H1 (cell line): ENCODE data around the gene CCL5. TPM values are rescaled to one million over a fixed set of nuclear protein-coding genes. Genes with fewer than 3 reads are reported as not detected.

ENCODE experiments used
- CTCF ChIA-PET: fragments of 300-600 bp; sonication (Branson Sonifier 250); formaldehyde crosslinking; loops from one replicate; lab custom pipeline; 2021; ENCODE audit not compliant: partially characterized antibody; lab: Charles Lee
- POLR2A ChIA-PET: fragments of 300-600 bp; sonication (Branson Sonifier 250); formaldehyde crosslinking; loops from one replicate; lab custom pipeline; 2021; ENCODE audit warnings: inconsistent platforms; ENCODE audit not compliant: partially characterized antibody; lab: Charles Lee
- DNase-seq, 2 experiments: peaks; one replicate each; pipeline versions ENCODE4 v3.0.0 to v3.0.0-alpha.2; 2010 to 2022; ENCODE audit warnings: low spot score in 2 of 2, low read depth in 1 of 2, mixed read lengths in 1 of 2
- FAIRE-seq: peaks from 2 replicates; lab custom pipeline; 2011; peaks lifted over from hg19 to GRCh38; lab: Jason Lieb, UNC
- H2AFZ ChIP-seq: 2 replicates; pipeline ENCODE4 v1.8.1; 2012; ENCODE audit warnings: low read length, inconsistent platforms
- H2AK5ac ChIP-seq: 2 replicates; pipeline ENCODE4 v1.6.1; 2013; ENCODE audit warnings: low read depth, low read length
- H2BK120ac ChIP-seq: replicated peaks from 2 replicates; pipeline ENCODE3; 2013; ENCODE audit warnings: low read depth, low read length, inconsistent platforms
- H2BK12ac ChIP-seq: 2 replicates; pipeline ENCODE4 v1.6.1; 2013; ENCODE audit warnings: low read depth, low read length
- H2BK15ac ChIP-seq: 2 replicates; pipeline ENCODE4 v1.6.1; 2013; ENCODE audit warnings: low read length
- H2BK20ac ChIP-seq: 2 replicates; pipeline ENCODE4 v1.6.1; 2013; ENCODE audit warnings: low read length
- H2BK5ac ChIP-seq: 2 replicates; pipeline ENCODE4 v1.6.1; 2013; ENCODE audit warnings: low read depth, low read length
- H3K14ac ChIP-seq: 2 replicates; pipeline ENCODE4 v1.6.1; 2013; ENCODE audit warnings: inconsistent platforms; ENCODE audit not compliant: insufficient read length
- H3K18ac ChIP-seq: 2 replicates; pipeline ENCODE4 v1.6.1; 2013; ENCODE audit warnings: low read length; ENCODE audit errors: extremely low read depth
- H3K23ac ChIP-seq: 2 replicates; pipeline ENCODE4 v1.6.1; 2013; ENCODE audit warnings: inconsistent platforms; ENCODE audit not compliant: insufficient read length
- H3K23me2 ChIP-seq: 2 replicates; pipeline ENCODE4 v1.6.1; 2013; ENCODE audit warnings: low read depth, low read length
- H3K27ac ChIP-seq: 2 replicates; pipeline ENCODE4 v1.6.1; 2011; ENCODE audit warnings: low read depth, low read length, inconsistent platforms
- H3K27me3 ChIP-seq, 4 experiments: replicated peaks in 1 of 4; 1 replicate in 1 of 4; 2 replicates in 3 of 4; pipeline versions ENCODE4 v1.6.1 to v1.8.1; 2011 to 2013; ENCODE audit warnings: low read length in 3 of 4, mild to moderate bottlenecking in 3 of 4, inconsistent platforms in 2 of 4, mixed read lengths in 2 of 4, moderate library complexity in 1 of 4; ENCODE audit not compliant: control insufficient read depth in 3 of 4, insufficient read depth in 3 of 4; ENCODE audit errors: extremely low read depth in 1 of 4
- H3K36me3 ChIP-seq, 4 experiments: 2 replicates each; pipeline versions ENCODE4 v1.6.1 to v1.8.1; 2011 to 2013; ENCODE audit warnings: mild to moderate bottlenecking in 4 of 4, low read length in 3 of 4, moderate library complexity in 2 of 4, control low read depth in 1 of 4, inconsistent platforms in 1 of 4; ENCODE audit not compliant: insufficient read depth in 4 of 4, control insufficient read depth in 2 of 4
- H3K4ac ChIP-seq: replicated peaks from 2 replicates; pipeline ENCODE3; 2013; ENCODE audit warnings: low read length, low read depth, mixed read lengths, inconsistent platforms; ENCODE audit not compliant: insufficient read length
- H3K4me1 ChIP-seq, 4 experiments: replicated peaks in 1 of 4; 1 replicate in 1 of 4; 2 replicates in 3 of 4; pipeline versions ENCODE4 v1.6.1 to v1.8.1; 2011 to 2013; ENCODE audit warnings: low read length in 3 of 4, inconsistent platforms in 2 of 4, mixed read lengths in 1 of 4; ENCODE audit not compliant: insufficient read depth in 4 of 4, control insufficient read depth in 3 of 4
- H3K4me2 ChIP-seq, 2 experiments: 2 replicates each; pipeline versions ENCODE4 v1.6.1 to v1.8.1; 2011 to 2013; ENCODE audit warnings: low read depth in 2 of 2, low read length in 2 of 2, control low read depth in 1 of 2, inconsistent platforms in 1 of 2, mild to moderate bottlenecking in 1 of 2; ENCODE audit not compliant: insufficient read depth in 1 of 2
- H3K4me3 ChIP-seq, 4 experiments: fragments of 200-600, 300-600 bp in 1 of 4; sonication (generic), shearing (Covaris generic), sonication (Bioruptor Twin) in 1 of 4; 2 replicates each; pipeline versions ENCODE4 v1.5.1 to v1.8.1; 2011 to 2016; ENCODE audit warnings: low read length in 4 of 4, low read depth in 3 of 4, control low read depth in 2 of 4, inconsistent platforms in 2 of 4, mild to moderate bottlenecking in 2 of 4, mixed read lengths in 1 of 4, moderate library complexity in 1 of 4; ENCODE audit not compliant: insufficient read depth in 2 of 4; ENCODE audit errors: extremely low read depth in 1 of 4
- H3K56ac ChIP-seq: replicated peaks from 2 replicates; pipeline ENCODE3; 2013; ENCODE audit warnings: low read depth, mild to moderate bottlenecking, mixed read lengths, low read length, inconsistent platforms; ENCODE audit not compliant: insufficient read length
- H3K79me1 ChIP-seq: 2 replicates; pipeline ENCODE4 v1.6.1; 2013; ENCODE audit warnings: low read depth, low read length, control low read depth
- H3K79me2 ChIP-seq, 2 experiments: 2 replicates each; pipeline versions ENCODE4 v1.6.1 to v1.8.1; 2012 to 2013; ENCODE audit warnings: low read length in 2 of 2, mild to moderate bottlenecking in 2 of 2, inconsistent platforms in 1 of 2; ENCODE audit not compliant: insufficient read depth in 2 of 2, control insufficient read depth in 1 of 2
- H3K9ac ChIP-seq, 4 experiments: replicated peaks in 1 of 4; 1 replicate in 1 of 4; 2 replicates in 3 of 4; pipeline versions ENCODE4 v1.6.1 to v1.8.1; 2011 to 2013; ENCODE audit warnings: low read depth in 3 of 4, low read length in 3 of 4, control low read depth in 2 of 4, mild to moderate bottlenecking in 2 of 4, moderate library complexity in 2 of 4, inconsistent platforms in 1 of 4; ENCODE audit errors: extremely low read depth in 1 of 4
- H3K9me3 ChIP-seq, 2 experiments: 2 replicates each; pipeline versions ENCODE4 v1.6.1 to v1.8.1; 2012 to 2013; ENCODE audit warnings: mild to moderate bottlenecking in 2 of 2, moderate library complexity in 2 of 2, control low read depth in 1 of 2, inconsistent platforms in 1 of 2, low read depth in 1 of 2, low read length in 1 of 2, mixed read lengths in 1 of 2; ENCODE audit not compliant: insufficient read depth in 2 of 2
- H4K20me1 ChIP-seq, 2 experiments: replicated peaks in 1 of 2; 2 replicates each; pipeline versions ENCODE3 to v1.8.1; 2011 to 2013; ENCODE audit warnings: inconsistent platforms in 2 of 2, low read length in 2 of 2, mild to moderate bottlenecking in 1 of 2; ENCODE audit not compliant: insufficient read depth in 2 of 2, control insufficient read depth in 1 of 2
- H4K5ac ChIP-seq: 2 replicates; pipeline ENCODE4 v1.6.1; 2013; ENCODE audit warnings: low read length, low read depth, mixed read lengths, inconsistent platforms; ENCODE audit not compliant: insufficient read length
- H4K8ac ChIP-seq: 2 replicates; pipeline ENCODE4 v1.8.0; 2013; ENCODE audit warnings: mild to moderate bottlenecking, moderate library complexity, low read length, inconsistent platforms; ENCODE audit not compliant: insufficient read depth; ENCODE audit errors: extremely low read depth
- H4K91ac ChIP-seq: replicated peaks from 2 replicates; pipeline ENCODE3; 2013; ENCODE audit warnings: low read length, mixed read lengths, inconsistent platforms; ENCODE audit not compliant: insufficient read length
- EGR1 ChIP-seq: IDR thresholded peaks from 2 replicates; pipeline ENCODE4 v1.6.1; 2011; ENCODE audit warnings: low read depth, low read length, borderline replicate concordance
- EZH2 ChIP-seq: fragments of 200-600 bp; sonication (generic); IDR thresholded peaks from 2 replicates; pipeline ENCODE4 v1.7.1; 2012; ENCODE audit warnings: low read depth, mild to moderate bottlenecking, moderate library complexity, low read length, inconsistent platforms; ENCODE audit not compliant: severe bottlenecking
- HDAC2 ChIP-seq, 2 experiments: fragments of 300-600 bp in 1 of 2; sonication (generic) in 1 of 2; IDR thresholded peaks; 2 replicates each; pipeline ENCODE4 v1.6.1; 2011 to 2012; ENCODE audit warnings: low read depth in 2 of 2, low read length in 2 of 2, mild to moderate bottlenecking in 2 of 2, moderate library complexity in 2 of 2, borderline replicate concordance in 1 of 2, inconsistent platforms in 1 of 2
- HDAC6 ChIP-seq: IDR thresholded peaks from one replicate; pipeline ENCODE4 v1.7.1; 2012; ENCODE audit warnings: low read depth, mild to moderate bottlenecking, inconsistent platforms, low read length, moderate library complexity
- JUND ChIP-seq: IDR thresholded peaks from 2 replicates; pipeline ENCODE4 v1.6.1; 2011; ENCODE audit warnings: mild to moderate bottlenecking, improper control_type of control experiment, low read length
- KDM1A ChIP-seq: fragments of 200-600, 300-600 bp; sonication (generic); IDR thresholded peaks from 2 replicates; pipeline ENCODE4 v1.7.1; 2016; ENCODE audit warnings: mild to moderate bottlenecking, low read length, borderline replicate concordance
- KDM4A ChIP-seq: IDR thresholded peaks from one replicate; pipeline ENCODE4 v1.7.1; 2012; ENCODE audit warnings: low read depth, mild to moderate bottlenecking, moderate library complexity, low read length, inconsistent platforms; ENCODE audit not compliant: severe bottlenecking
- POLR2A ChIP-seq, 2 experiments: IDR thresholded peaks; 1 replicate in 1 of 2; 2 replicates in 1 of 2; pipeline ENCODE4 v1.6.1; 2011; ENCODE audit warnings: low read depth in 2 of 2, low read length in 2 of 2, mild to moderate bottlenecking in 2 of 2; ENCODE audit errors: control extremely low read depth in 1 of 2
- RAD21 ChIP-seq, 2 experiments: IDR thresholded peaks in 1 of 2; conservative IDR thresholded peaks in 1 of 2; 2 replicates each; pipeline ENCODE4 v1.6.1; 2011; ENCODE audit warnings: low read depth in 2 of 2, low read length in 2 of 2, improper control_type of control experiment in 1 of 2, inconsistent platforms in 1 of 2, mild to moderate bottlenecking in 1 of 2, moderate library complexity in 1 of 2
- SIRT6 ChIP-seq: IDR thresholded peaks from one replicate; pipeline ENCODE4 v1.7.1; 2012; ENCODE audit warnings: low read length, inconsistent platforms
- SUZ12 ChIP-seq: fragments of 200-600 bp; sonication (generic); IDR thresholded peaks from 2 replicates; pipeline ENCODE4 v1.6.1; 2012; ENCODE audit warnings: mild to moderate bottlenecking, inconsistent platforms, low read length, moderate library complexity, mixed read lengths
- USF2 ChIP-seq: IDR thresholded peaks from 2 replicates; pipeline ENCODE4 v1.6.1; 2011; ENCODE audit warnings: low read length, improper control_type of control experiment
- WGBS, 2 experiments: shearing (Covaris generic) in 1 of 2; methylation state at CpG; one replicate each; pipeline versions ENCODE4 v1.1.6 to v1.1.7; 2013 to 2015; ENCODE audit warnings: low lambda C conversion rate in 2 of 2, mixed read lengths in 2 of 2, inconsistent platforms in 1 of 2, low coverage in 1 of 2, missing lambda C conversion rate in 1 of 2; ENCODE audit not compliant: insufficient replicate concordance in 2 of 2, insufficient coverage in 1 of 2, insufficient read length in 1 of 2; ENCODE audit errors: extremely low coverage in 1 of 2, missing lambda C conversion rate in 1 of 2; 5-methylcytosine and 5-hydroxymethylcytosine counted together
- polyA plus RNA-seq, 7 experiments: library from polyadenylated mRNA; depleted of rRNA in 3 of 7; stranded (reverse) in 5 of 7; unstranded in 2 of 7; fragments of >200 nt in 5 of 7; fragments of 200-250 nt in 2 of 7; gene quantifications; 1 replicate in 5 of 7; 2 replicates in 1 of 7; 4 replicates in 1 of 7; pipeline versions ENCODE4 v1.2.1 to v1.2.3, GENCODE V29; 2011 to 2013; ENCODE audit warnings: missing spikeins in 2 of 7, mixed read lengths in 2 of 7
- total RNA-seq: library from RNA; stranded (reverse); fragmentation: NEBNext Ultra II Directional; extraction: Animal tissue kit (Norgen Biotek cat#: 25700); gene quantifications from 2 replicates; pipeline ENCODE4 v1.2.1, GENCODE V29; 2021

CCL5 gene
- total and polyA plus RNA-seq, 2 of the 8 experiments (the other 6 are each of a cell fraction or from before 2014, with no cell fraction given) = not detected

GRCh38 chr17:35913609-35914008 is 33.4 kb upstream of the CCL5 start:
- H2AFZ ChIP-seq = no peak overlapping the region
- no peak overlapping the region for H2BK120ac ChIP-seq
- H3K18ac ChIP-seq = no peak overlapping the region
- H4K8ac ChIP-seq = no peak overlapping the region
- 84% methylated on average over 4 of the region's 4 CpGs; no CpG with 5 or more reads in 1 of the 2 experiments for WGBS, 2 experiments
- no peak overlapping the region for H3K4me3 ChIP-seq
- peaks cover 30 to 33% of the 10 kb centered on the region in 2 experiments for H3K9me3 ChIP-seq
- H2AK5ac ChIP-seq = no peak overlapping the region
- POLR2A ChIA-PET = no interaction called here
- TF ChIP-seq HDAC6 (no peak), KDM1A (no peak), SUZ12 (no peak), JUND (no peak), POLR2A (IDR thresholded peaks at IDR 0.05; ENCODE audit: control extremely low read depth in 1 of 2, low read depth in 2 of 2, low read length in 2 of 2) (no peak), KDM4A (no peak), SIRT6 (no peak), USF2 (no peak), EZH2 (no peak), EGR1 (no peak), HDAC2 (IDR thresholded peaks at IDR 0.05; ENCODE audit: borderline replicate concordance in 1 of 2, low read depth in 2 of 2, low read length in 2 of 2) (no peak), RAD21 (IDR thresholded peaks at IDR 0.05 in 1 of 2, conservative IDR thresholded peaks at IDR 0.05 in 1 of 2; ENCODE audit: low read depth in 2 of 2, low read length in 2 of 2) (no peak)
- TF ChIP-seq, all 59 proteins: peak for 0
- Histone ChIP-seq H4K5ac (no peak overlapping the region), H3K4me2 (no peak overlapping the region), H3K4ac (no peak overlapping the region), H3K27ac (no peak overlapping the region), H4K20me1 (no peaks in the 10 kb centered on the region), H3K23ac (no peak overlapping the region), H2BK5ac (no peak overlapping the region), H3K23me2 (no peaks in the 10 kb centered on the region), H2BK12ac (no peak overlapping the region), H3K36me3 (no peaks in the 10 kb centered on the region; a peak in 3 of 8 replicates), H3K56ac (no peak overlapping the region), H3K4me1 (no peaks in the 10 kb centered on the region), H4K91ac (no peak overlapping the region), H3K9ac (no peak overlapping the region), H3K79me1 (no peaks in the 10 kb centered on the region), H2BK15ac (no peak overlapping the region), H3K14ac (no peak overlapping the region), H3K79me2 (no peaks in the 10 kb centered on the region; a peak in 1 of 4 replicates), H2BK20ac (no peak overlapping the region), H3K27me3 (no peaks in the 10 kb centered on the region)
- no peak for DNase-seq
- CTCF ChIA-PET = interaction anchor here (0.7 to 1.1 kb wide), 3 partner anchors 16 to 42 kb away, joined by 3 to 4 read pairs (median 3); no protein-coding TSS in a partner anchor
- no peak for FAIRE-seq
